HG03558 (cell line): ENCODE results near the gene GRID1.

Experiments used
- ATAC-seq: cut with Tn5 transposase; IDR thresholded peaks from one replicate; pipeline ENCODE4 v1.9.1; 2021; ENCODE audit warnings: moderate number of reproducible peaks; ENCODE audit not compliant: unreplicated experiment; ENCODE audit errors: extremely low read depth

GRID1 gene

GRCh38 chr10:86317949-86318725 lies 48.5 kb downstream of the GRID1 start:
- no peak for ATAC-seq

- ATAC-seq, result no peak
These were observed 49.6 kb downstream of the GRID1 start for GRCh38 chr10:86316990-86317389.

- ATAC-seq, result no peak
These were observed 50.2 kb downstream of the GRID1 start for GRCh38 chr10:86316274-86316835.

- no peak for ATAC-seq
These were observed 51.0 kb downstream of the GRID1 start for GRCh38 chr10:86315549-86315942.

- ATAC-seq, result no peak
These were observed 51.7 kb downstream of the GRID1 start for GRCh38 chr10:86314616-86315548.

- no peak for ATAC-seq
These were observed 53.0 kb downstream of the GRID1 start for GRCh38 chr10:86313621-86314041.

GRCh38 chr10:86312701-86313270 lies 53.8 kb downstream of the GRID1 start:
- ATAC-seq, result no peak

- ATAC-seq, result no peak
These were observed 54.7 kb downstream of the GRID1 start for GRCh38 chr10:86311906-86312305.

GRCh38 chr10:86311190-86311589 lies 55.4 kb downstream of the GRID1 start:
- ATAC-seq, result no peak

- no peak for ATAC-seq
These were observed 55.9 kb downstream of the GRID1 start for GRCh38 chr10:86310702-86311101.

- ATAC-seq, result no peak
These were observed 56.3 kb downstream of the GRID1 start for GRCh38 chr10:86310291-86310690.

- no peak for ATAC-seq
These were observed 58.5 kb downstream of the GRID1 start for GRCh38 chr10:86308056-86308455.

GRCh38 chr10:86306628-86307278 lies 59.8 kb downstream of the GRID1 start:
- ATAC-seq, result no peak

GRCh38 chr10:86305521-86305920 lies 61.1 kb downstream of the GRID1 start:
- no peak for ATAC-seq

- no peak for ATAC-seq
These were observed 62.2 kb downstream of the GRID1 start for GRCh38 chr10:86304436-86304835.

GRCh38 chr10:86303626-86304025 lies 63.0 kb downstream of the GRID1 start:
- no peak for ATAC-seq

GRCh38 chr10:86301971-86302370 lies 64.6 kb downstream of the GRID1 start:
- ATAC-seq, result no peak

GRCh38 chr10:86300931-86301830 lies 65.4 kb downstream of the GRID1 start:
- ATAC-seq, result no peak

GRCh38 chr10:86300399-86300925 lies 66.1 kb downstream of the GRID1 start:
- ATAC-seq, result no peak
